T47D (cell line): ENCODE data around the gene DUSP5.

Experiments used
- DNase-seq, 2 experiments: peaks; one replicate each; pipeline versions ENCODE4 v3.0.0 to v3.0.0-alpha.2; 2011 to 2012; ENCODE audit warnings: low read depth in 1 of 2, low spot score in 1 of 2
- JUND ChIP-seq: IDR thresholded peaks from 2 replicates; pipeline ENCODE4 v1.6.1; 2012; ENCODE audit warnings: low read depth
- in situ Hi-C: cut with HindIII; loops from 2 replicates; pipeline ENCODE4 v1.10.0; 2016; ENCODE audit warnings: low sequenced_read_pairs, low pct_unique_long_range_greater_than_20kb

DUSP5 gene

GRCh38 chr10:110507346-110507745 is 9.6 kb downstream of the DUSP5 start:
- in situ Hi-C loops = no loop called here
- no peak for TF ChIP-seq JUND

DNA sequence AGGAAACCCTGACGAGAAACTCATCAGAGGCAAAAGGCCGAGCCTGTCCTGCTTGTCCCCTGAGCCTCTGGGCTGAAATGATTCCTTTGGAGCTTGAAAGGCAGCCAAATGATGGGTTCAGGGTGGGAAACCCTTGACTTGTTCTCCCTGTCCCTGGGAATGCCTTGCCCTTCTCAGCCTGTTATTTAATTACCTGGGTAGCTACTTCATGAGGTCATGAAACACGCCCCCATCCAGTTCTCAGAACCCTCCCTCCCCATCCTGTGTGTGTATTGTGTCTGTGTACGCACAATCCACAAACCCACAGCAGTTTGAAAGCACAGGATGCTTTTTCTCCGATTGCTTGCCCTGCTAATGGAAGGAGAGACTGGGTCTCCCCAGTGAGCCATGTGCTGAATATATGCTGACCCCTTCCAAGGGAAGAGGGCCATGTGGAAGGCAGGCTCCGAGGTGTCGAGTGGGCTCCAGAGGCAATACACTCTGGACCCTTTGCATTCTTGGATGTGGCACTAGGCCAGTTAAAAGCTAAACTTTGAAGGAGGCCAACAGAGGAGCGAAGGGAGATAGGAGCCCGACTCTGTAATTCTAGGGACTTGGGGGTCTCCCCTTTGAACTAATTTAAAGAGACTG is 10.6 kb downstream of the DUSP5 start:
- DNase-seq = no peak
- no peak for TF ChIP-seq JUND
- in situ Hi-C loops = no loop called here

More at GRCh38 chr10:110507346-110507745, 9.6 kb downstream of the DUSP5 start:
- no peak for DNase-seq

DNA sequence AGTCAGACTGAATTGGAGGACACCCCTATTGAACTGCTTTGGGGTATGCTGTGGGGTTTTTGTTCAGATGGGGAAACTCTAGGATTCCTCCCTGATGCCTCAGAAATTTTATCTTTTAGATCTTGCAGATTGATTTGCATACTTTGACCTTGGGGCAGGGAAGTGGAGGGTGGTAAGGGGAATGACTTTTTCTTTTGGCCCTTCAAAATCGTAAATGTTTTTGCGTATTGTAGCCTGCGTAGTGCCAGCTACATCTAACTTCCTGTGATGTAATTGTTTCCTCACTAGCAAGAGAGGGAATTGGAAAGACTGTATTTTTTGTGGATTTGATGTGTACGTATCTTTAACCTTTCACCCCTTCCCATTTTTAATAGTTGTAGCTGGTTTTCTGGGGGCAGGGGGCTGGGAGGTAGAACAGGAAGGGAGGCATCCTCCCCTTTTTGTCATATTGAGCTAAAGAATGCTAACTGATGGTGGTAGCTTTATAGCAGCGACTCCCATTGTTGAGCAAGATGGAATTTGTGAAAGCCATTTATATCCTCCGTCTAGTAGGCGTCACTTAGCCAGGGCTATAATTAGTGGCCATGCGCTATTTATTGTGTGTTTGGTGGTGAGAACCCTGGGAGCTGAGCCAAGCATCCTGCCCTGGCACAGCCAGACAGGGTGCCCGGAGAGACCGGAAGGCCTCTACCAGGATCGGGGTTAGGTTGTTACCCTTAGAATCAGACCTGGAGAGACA is 11.3 kb downstream of the DUSP5 start:
- no peak for TF ChIP-seq JUND
- in situ Hi-C loops = no loop called here
- DNase-seq = no peak

DNA sequence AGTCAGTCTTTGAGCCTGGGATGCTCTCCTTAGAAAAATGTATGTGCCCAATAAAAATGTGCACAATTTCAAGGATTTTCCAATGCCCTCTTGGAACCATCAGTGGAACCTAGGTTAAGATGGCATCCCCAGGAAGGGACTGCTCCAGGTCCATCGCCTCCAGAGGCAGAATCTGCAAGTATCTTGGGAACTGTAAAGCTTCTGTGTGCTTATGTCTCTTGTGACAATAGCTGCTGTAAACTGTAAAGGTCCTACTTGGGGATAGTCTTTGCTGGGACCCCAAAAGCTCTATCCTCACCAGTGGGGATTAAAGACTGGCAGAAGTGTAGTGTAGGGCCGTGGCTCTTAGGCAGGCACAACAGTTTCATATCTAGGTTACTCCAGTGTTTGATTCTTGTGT is 11.9 kb downstream of the DUSP5 start:
- no peak for TF ChIP-seq JUND
- DNase-seq = no peak
- in situ Hi-C loops = no loop called here

GRCh38 chr10:110510086-110510485 is 12.4 kb downstream of the DUSP5 start:
- no peak for TF ChIP-seq JUND
- in situ Hi-C loops = no loop called here
- DNase-seq = no peak

DNA sequence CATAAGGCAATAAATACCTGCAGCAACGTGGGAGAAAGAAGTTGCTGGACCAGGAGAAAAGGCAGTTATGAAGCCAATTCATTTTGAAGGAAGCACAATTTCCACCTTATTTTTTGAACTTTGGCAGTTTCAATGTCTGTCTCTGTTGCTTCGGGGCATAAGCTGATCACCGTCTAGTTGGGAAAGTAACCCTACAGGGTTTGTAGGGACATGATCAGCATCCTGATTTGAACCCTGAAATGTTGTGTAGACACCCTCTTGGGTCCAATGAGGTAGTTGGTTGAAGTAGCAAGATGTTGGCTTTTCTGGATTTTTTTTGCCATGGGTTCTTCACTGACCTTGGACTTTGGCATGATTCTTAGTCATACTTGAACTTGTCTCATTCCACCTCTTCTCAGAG is 13.0 kb downstream of the DUSP5 start:
- in situ Hi-C loops = no loop called here
- no peak for TF ChIP-seq JUND
- no peak for DNase-seq

DNA sequence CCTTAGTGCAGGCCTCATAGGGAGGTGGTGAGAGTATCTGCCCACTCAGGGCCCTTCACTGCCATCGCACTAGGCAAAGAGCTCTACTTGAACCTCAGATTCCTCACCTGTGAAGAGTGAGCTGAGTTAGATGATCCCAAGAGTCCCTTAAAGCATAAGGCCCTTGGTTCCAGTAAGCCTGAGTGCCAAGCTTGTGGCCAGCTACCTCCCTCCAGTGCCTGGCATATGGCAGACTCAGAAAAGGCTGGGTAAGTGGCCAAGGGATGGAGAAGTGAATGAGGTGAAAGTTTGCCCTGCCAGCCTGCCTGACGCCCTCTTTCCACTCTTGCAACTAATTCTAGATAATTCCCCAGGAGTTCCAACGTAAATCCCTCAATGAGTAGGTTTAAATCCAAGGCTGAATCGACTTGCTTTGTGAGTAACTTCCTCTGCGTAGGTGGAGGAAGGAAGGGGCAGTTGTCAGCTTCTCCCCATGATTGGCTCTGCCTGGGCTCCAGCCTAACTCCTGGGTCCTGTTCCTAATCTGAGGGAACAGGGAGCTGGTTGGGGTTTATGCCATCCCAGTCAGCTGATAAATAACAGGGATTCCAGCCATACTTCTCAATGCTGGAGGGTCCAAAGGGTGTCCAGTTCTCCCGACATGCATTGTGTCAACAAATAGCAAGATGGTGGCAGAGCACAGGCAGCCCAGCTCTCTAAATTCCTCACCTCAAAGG is 14.2 kb downstream of the DUSP5 start:
- no peak for TF ChIP-seq JUND
- DNase-seq = no peak
- in situ Hi-C loops = no loop called here

DNA sequence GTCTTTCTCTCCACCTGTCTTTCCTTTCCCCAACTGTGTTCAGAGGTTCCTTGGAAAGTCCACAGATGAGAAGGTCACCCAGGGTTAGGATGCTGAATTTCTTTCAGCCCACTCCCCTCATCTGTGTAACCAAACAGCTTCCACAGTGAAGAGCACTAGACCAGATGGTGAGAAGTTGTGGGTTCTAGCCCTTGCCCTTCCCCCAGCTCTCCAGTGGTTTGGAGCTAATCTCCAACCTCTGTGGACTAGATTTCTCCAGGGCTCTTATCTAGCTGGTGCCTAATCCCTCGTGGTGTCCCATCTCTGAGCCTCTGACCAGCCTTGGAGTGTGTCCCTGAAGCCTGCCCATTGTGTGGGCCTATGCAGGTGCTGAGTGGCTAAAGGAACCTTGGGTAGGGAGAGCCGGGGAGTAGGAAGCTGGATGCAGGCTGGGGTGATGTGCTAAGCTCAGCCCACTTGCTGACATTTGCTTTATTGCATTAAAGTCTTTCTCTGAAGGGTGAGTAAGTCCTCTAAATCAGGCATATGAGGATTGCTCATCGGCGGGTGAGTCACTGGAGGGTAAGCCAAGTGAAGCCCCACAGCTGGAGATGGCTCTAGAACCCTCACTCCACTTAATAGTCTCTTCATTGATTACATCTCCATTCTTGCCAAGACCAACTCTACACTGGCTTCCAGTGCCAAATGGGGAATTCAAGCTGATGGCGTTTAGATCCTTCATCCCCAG is 14.9 kb downstream of the DUSP5 start:
- TF ChIP-seq JUND = no peak
- no peak for DNase-seq
- in situ Hi-C loops = no loop called here

DNA sequence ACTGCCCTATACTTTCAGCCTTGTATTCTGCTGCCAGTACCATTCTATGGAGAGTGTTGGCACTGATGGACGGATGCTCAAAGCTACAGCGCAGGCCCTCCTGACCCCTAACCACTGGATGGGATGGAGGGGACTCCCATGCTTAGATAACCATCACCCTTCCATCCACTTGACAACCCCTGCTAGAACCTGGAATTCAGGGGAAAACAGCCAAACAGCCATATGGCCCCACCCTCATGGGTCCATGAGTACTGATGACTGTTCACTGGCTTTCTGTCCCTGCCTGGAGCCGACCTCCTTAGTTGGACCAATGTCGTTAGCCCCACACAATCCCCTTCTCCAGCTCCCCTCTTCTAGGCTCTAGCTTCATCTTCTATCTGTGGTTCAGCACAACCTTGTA is 16.2 kb downstream of the DUSP5 start:
- in situ Hi-C loops = no loop called here
- TF ChIP-seq JUND = no peak
- DNase-seq = no peak

GRCh38 chr10:110514848-110515247 is 17.1 kb downstream of the DUSP5 start:
- in situ Hi-C loops = no loop called here
- TF ChIP-seq JUND = no peak
- no peak for DNase-seq

- in situ Hi-C loops = no loop called here
- no peak for DNase-seq
- no peak for TF ChIP-seq JUND
Measured at GRCh38 chr10:110516815-110517492, 19.2 kb downstream of the DUSP5 start.

DNA sequence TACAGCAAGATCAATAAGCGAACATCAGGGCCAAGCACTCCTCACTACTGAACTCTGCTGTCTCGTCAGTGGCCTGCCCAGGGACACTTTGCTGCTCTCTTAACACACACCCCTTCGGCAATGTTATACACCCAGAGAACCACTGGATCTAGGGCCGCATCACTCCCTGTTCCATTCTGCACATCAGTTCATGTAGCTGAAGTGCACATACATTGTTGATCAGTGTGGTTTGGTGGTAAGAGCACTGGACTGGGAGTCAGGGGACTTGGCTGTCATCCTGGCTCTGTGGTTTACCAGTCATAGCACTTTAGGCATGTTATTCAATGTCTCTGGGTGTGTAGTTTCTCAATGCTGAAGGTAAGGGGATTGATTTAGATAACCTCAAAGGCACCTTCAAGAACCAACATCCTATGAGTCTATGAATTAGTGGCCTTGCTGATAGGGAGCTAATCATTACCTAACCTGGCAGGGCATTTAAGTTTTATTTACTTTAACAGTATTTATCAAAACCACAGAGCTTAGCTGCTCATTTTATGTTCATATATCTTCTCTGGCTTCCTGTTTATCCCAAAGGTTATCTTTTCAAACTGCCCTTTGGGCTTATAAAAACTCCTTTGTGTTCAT is 24.8 kb downstream of the DUSP5 start:
- no peak for TF ChIP-seq JUND
- in situ Hi-C loops = no loop called here
- no peak for DNase-seq
